Activated T-cell treated with anti-CD3 and anti-CD28 coated beads, Interleukin-2, amount 50 U/mL, for 4 hours (primary cell): ENCODE measurements around the gene SARNP. TPM values are rescaled to one million over a fixed set of nuclear protein-coding genes. Genes with fewer than 3 reads are reported as not detected.

Experiments used
- ATAC-seq, 2 donors: fragments of 200-7000 bp; cut with Tn5 transposase; one replicate each; pipeline ENCODE4 v1.10.0; 2021
- DNase-seq: peaks from one replicate; pipeline ENCODE4 v3.0.0-alpha.2; 2020
- H3K27me3 Mint-ChIP-seq: one replicate; pipeline ENCODE4 v1.8.0; 2021; ENCODE audit warnings: low read depth, mixed read lengths
- H3K36me3 Mint-ChIP-seq: one replicate; pipeline ENCODE4 v1.8.0; 2022; ENCODE audit warnings: mixed read lengths; ENCODE audit not compliant: insufficient read depth
- H3K4me1 Mint-ChIP-seq: one replicate; pipeline ENCODE4 v1.8.0; 2021; ENCODE audit warnings: low read depth, mixed read lengths
- H3K4me3 Mint-ChIP-seq: one replicate; pipeline ENCODE4 v1.8.0; 2021; ENCODE audit warnings: mild to moderate bottlenecking, moderate library complexity, mixed read lengths
- H3K9me3 Mint-ChIP-seq: one replicate; pipeline ENCODE4 v1.8.0; 2021; ENCODE audit warnings: mixed read lengths
- total RNA-seq, 3 donors: library from RNA; stranded (reverse); gene quantifications; one replicate each; pipeline ENCODE4 v1.2.1, GENCODE V29; 2021

SARNP gene
- total RNA-seq, 3 donors from 2014 or later = 65.8 to 78.5 (median 69.6) TPM

DNA sequence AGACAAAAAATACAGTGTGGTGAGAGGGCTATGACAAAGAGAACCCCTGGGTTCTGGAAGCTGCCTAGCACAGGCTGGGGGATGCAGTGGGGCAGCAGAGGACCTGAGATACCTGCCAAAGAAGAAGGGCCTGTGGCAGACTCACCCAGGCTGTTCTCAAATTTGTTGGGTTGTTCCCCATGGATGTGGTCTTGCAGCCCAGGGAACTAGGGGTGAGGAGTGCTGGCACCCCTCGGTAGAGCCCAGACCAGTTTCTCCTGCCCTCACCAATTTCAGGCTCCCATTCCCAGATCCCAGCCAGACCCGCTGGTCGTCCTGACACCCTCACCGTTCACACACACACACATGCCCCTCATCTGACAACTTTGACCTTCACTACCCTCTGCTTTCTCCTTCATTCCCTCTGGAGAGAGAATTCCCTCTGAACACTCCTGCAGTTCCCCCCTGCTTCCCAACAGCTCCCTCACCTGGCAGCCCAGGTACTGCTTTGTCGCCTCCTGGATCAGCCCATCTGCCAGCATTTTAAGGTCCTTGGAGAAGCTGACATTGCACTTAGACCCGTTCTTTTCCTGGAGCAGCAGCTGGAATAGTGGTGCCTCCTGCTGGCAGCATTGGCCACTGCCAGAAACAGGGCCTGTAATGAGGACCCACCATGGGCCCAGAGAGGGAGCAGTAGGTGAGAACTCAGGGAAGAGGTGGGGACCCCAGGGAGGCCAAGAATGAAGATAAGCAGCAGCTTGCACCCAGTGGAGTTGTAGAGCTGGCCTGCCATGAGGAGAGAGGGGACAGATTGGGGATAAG, 80.5 kb downstream of the SARNP start:
- Mint-ChIP-seq H3K4me1 (peaks cover 20% of the 10 kb centered on the region), H3K27me3 (no peaks in the 10 kb centered on the region), H3K4me3 (peak overlapping the region; percentile 19), H3K36me3 (no peaks in the 10 kb centered on the region), H3K9me3 (no peaks in the 10 kb centered on the region)
- DNase-seq (peak; percentile 49), ATAC-seq (peak; percentile 24 to 39)

DNA sequence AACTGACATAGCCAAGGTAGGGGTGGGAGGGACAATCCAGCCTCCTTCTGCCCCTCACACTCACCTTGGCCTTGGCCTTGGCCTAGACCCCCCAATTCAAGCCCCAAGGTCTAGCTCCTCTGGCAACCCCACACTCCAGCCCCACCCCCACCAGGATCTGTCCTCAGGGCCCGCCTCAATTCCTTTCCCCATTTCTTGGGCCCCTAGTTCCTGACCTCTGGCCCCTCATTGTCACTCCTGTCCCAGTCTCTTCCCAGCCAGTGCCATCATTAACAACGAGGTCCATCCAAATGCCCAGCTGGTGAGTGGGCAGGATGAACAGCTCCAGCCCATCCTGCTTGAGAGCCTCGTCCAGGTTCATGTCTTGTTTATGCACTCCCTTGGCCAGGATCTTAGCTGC, 81.4 kb downstream of the SARNP start:
- DNase-seq (no peak), ATAC-seq (no peak)
- peaks cover 17% of the 10 kb centered on the region for H3K4me1 Mint-ChIP-seq
- H3K4me3 Mint-ChIP-seq = no peak overlapping the region
- H3K9me3 Mint-ChIP-seq = no peaks in the 10 kb centered on the region
- H3K27me3 Mint-ChIP-seq = no peaks in the 10 kb centered on the region
- H3K36me3 Mint-ChIP-seq = no peaks in the 10 kb centered on the region

DNA sequence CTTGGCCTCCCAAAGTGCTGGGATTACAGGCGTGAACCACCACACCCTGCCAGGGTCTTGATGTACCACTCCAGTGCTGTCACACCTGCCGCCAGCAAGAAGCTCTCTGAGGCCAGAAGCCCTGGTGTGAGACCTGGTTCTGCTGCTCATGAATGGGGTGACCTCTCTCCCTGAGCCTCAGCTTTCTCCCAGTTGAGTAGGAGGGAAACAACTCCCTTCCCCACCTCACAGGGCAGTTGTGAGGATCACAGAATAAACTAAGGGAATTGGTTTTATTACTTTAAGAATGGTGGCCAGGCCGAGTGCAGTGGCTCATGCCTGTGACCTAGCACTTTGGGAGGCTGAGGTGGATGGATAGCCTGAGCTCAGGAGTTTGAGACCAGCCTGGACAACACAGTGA, 82.9 kb downstream of the SARNP start:
- no peaks in the 10 kb centered on the region for H3K36me3 Mint-ChIP-seq
- DNase-seq (no peak), ATAC-seq (no peak)
- H3K4me1 Mint-ChIP-seq = peaks cover 30% of the 10 kb centered on the region
- H3K4me3 Mint-ChIP-seq = no peak overlapping the region
- no peaks in the 10 kb centered on the region for H3K27me3 Mint-ChIP-seq
- H3K9me3 Mint-ChIP-seq = no peaks in the 10 kb centered on the region

DNA sequence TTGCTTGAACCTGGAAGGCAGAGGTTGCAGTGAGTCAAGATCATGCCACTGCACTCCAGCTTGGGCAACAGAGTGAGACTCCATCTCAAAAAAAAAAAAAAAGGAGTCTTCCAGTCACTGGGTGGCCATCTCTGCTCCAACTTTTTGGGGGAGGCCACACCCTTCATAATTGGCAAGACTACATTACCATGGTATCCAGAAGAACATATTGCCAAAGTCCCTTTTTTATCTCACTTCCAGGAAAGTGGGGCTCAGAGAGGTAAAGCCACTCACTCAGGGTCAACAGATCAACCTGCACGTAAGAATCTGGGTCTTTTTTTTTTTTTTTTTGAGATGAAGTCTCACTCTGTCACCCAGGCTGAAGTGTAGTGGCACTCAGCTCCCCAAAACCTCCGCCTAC, 83.7 kb downstream of the SARNP start:
- no peaks in the 10 kb centered on the region for H3K27me3 Mint-ChIP-seq
- DNase-seq = no peak
- no peaks in the 10 kb centered on the region for H3K36me3 Mint-ChIP-seq
- H3K4me3 Mint-ChIP-seq = no peak overlapping the region
- H3K4me1 Mint-ChIP-seq = peaks cover 32% of the 10 kb centered on the region
- ATAC-seq = no peak
- no peaks in the 10 kb centered on the region for H3K9me3 Mint-ChIP-seq

DNA sequence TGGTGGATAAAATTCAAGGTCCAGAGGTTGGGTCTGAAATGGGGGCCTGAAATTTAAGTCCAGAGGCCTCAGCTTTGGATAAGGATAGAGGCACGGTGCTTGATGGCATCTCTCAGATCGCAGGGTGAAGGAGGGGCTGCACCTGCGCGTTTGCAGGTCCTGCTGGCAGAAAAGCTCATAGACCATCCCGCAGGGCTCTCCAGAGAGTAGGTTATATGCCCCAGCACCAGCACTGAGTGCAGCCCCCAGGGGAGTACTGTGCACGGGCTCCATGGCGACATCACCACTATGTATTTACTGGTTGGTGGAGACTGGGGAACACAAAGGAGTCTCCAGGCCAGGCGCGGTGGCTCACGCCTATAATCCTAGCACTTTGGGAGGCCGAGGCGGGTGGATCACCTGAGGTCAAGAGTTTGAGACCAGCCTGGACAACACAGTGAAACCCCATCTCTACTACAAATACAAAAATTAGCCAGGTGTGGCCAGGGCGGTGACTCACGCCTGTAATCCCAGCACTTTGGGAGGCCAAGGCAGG, 84.4 kb downstream of the SARNP start:
- Mint-ChIP-seq H3K4me3 (no peak overlapping the region), H3K4me1 (peaks cover 28% of the 10 kb centered on the region)
- DNase-seq = no peak

DNA sequence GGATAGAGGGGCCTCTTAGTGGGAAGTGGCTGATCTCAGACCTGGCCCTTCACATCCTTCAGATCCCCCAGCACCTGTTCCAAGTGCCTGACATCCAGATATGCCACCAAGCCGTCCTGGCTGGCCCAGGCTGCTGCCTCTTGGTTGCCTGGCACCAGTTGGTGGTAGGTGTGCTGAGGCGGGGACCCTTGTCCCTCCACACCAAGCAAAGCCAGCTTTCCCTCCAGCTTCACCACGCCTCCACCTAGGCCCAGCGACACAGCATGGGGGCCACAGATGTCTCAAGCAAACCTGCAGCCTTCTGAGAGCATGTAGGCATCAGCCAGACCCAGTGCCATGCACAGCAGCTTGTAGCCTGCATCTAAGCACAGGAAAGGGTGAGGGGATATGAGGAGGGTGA, 85.2 kb downstream of the SARNP start:
- H3K27me3 Mint-ChIP-seq = no peaks in the 10 kb centered on the region
- DNase-seq (no peak), ATAC-seq (no peak)
- H3K36me3 Mint-ChIP-seq = no peaks in the 10 kb centered on the region
- peaks cover 24% of the 10 kb centered on the region for H3K4me1 Mint-ChIP-seq
- no peak overlapping the region for H3K4me3 Mint-ChIP-seq
- H3K9me3 Mint-ChIP-seq = no peaks in the 10 kb centered on the region

More for the DNA sequence above, 84.4 kb downstream of the SARNP start:
- Mint-ChIP-seq H3K9me3 (no peaks in the 10 kb centered on the region), H3K36me3 (no peaks in the 10 kb centered on the region), H3K27me3 (no peaks in the 10 kb centered on the region)
- ATAC-seq = no peak

DNA sequence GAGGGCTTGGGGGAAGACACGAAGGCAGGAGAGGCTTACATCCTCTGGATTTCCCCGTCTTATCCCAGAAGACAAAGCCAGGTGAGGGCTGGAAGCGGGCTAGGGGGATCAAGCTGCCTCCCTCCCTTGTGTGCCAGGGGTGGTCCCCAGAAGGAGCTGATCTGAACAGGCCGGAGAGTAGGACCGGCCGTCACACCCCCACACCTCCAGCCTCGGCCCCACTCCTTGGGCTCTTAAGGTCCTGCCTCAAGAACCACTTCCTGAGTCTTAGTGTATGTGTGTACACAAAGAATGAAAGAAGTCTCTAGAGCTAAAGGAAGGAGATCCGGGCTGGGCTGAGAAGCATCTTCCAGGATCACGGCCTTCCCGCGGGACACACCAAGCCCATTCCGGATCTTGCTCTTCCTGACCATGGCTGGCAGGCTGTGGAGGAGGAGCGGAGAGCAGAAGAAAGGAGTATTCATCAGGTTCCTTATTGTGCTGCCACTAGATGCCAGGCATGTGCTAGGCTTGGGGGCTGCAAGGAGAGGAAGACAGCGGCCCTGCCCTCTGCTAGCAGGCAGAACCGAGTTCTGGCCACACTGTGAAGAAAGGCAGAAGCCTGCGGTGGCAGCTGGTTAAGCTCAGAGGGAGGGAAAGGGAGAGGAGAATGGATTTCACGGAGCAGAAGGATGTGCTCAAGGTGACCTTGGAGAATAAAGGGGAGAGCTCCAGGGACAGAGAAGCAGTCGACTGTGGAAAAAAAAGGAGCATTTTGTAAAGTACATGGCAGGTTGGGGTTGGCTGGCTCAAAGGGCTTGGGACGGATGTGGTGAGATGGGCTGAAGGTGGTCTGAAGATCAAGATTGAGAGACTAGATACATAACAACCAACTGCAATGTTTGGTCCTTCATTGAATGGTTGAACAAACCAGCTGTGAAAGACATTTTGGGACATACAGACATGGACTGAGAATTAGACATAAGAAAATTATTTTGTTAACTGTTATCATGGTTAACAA, 87.4 kb downstream of the SARNP start:
- no peaks in the 10 kb centered on the region for H3K27me3 Mint-ChIP-seq
- H3K9me3 Mint-ChIP-seq = no peaks in the 10 kb centered on the region
- peaks cover 2% of the 10 kb centered on the region for H3K36me3 Mint-ChIP-seq
- peak overlapping the region; percentile 88 for H3K4me3 Mint-ChIP-seq
- ATAC-seq = peak; percentile 12 to 21
- H3K4me1 Mint-ChIP-seq = peaks cover 34% of the 10 kb centered on the region
- DNase-seq = no peak

DNA sequence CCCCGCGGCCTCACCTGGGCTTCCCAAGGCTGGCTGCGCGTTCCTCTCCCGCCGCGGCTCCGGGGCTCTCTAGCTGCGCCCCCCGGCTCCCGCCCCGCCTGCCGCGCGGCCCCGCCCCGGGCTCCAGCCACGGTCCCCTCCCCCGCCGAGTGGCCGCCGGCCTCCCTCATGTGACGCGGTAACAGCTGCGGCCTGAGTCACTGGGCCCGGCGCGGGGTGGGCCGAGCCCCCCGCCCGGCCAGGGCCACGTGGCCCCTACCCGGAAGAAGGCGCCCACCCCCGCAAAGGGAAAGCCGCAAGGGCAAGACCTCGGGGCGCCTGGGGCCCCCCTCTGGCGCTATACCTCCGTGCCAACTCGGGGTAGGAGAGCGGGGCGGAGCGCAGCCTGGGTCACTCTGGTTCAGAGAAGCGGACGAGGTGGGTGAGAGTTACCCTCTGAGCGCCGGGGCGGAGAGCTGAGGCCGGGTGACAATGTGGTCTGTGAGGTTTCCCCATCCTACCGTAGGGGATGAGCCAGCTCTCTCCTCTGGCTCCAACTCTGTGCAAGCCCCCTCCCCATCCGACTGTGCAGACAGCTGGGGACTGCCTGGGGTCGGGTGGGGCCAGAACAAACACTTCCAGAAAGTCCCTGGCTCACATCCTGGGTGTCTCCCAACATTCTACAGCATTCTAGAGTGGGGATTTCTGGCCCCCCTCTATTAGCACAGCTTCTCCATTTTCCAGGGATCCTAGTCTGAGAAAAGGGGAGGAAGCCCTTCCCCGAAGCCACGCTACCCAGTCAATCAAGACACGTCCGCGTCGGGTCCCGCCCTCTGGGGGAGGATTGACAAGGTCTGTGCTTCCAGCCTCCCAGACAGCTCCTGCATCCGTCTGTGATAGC, 88.3 kb downstream of the SARNP start, which contains the start of gene CD63:
Gene CD63, minus strand, starts transcription at position 71 of the 880 bp plus-strand sequence. CDS start 668 bp downstream, outside the sequence.
- Mint-ChIP-seq H3K27me3 (no peaks in the 10 kb centered on the region), H3K4me1 (peaks cover 41% of the 10 kb centered on the region), H3K4me3 (peak within 1 kb of the TSS; percentile 88), H3K36me3 (peaks cover 6% of the 10 kb centered on the region), H3K9me3 (no peaks in the 10 kb centered on the region)
- ATAC-seq = peak; percentile 75 to 76
- peak; percentile 65 for DNase-seq

DNA sequence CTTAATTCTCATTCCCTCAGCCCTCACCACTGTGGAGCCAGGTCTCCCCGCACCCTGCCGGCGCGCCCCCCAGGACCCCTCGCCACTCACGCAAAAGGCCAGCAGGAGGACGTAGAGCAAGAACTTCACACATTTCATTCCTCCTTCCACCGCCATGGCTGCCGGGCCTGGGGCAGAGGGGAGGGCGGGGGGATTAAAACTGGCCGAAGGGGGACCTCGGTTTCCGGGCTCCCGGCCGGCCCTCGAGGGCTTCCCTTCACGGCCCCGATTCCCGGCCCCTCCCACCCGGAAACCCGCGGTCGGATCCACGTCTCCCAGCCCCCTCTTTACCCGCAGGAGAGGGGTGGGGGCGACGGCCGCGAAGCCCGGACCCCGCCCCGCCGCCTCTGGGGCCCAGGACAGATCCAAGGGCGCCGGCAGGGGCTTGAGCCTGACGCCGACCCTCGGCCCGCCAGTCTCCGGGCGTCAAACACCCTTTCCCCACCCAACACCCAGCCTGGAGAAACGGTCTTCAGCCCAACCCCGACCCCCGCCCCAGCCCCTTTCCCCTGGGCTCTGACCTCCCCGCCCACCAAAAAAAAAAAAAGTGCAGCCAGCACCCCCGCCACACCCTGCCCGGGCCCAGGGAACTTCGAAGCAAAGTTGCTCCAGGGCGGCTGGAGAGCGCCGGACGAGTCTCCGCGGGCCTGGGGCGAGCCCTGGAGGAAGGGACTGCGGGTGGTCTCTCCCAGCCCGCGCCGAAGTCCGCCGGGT, 89.2 kb downstream of the SARNP start:
- ATAC-seq (peak; percentile 3 to 10), DNase-seq (no peak)
- Mint-ChIP-seq H3K36me3 (peaks cover 6% of the 10 kb centered on the region), H3K27me3 (no peaks in the 10 kb centered on the region), H3K4me3 (peak overlapping the region; percentile 88), H3K4me1 (peaks cover 41% of the 10 kb centered on the region), H3K9me3 (no peaks in the 10 kb centered on the region)

DNA sequence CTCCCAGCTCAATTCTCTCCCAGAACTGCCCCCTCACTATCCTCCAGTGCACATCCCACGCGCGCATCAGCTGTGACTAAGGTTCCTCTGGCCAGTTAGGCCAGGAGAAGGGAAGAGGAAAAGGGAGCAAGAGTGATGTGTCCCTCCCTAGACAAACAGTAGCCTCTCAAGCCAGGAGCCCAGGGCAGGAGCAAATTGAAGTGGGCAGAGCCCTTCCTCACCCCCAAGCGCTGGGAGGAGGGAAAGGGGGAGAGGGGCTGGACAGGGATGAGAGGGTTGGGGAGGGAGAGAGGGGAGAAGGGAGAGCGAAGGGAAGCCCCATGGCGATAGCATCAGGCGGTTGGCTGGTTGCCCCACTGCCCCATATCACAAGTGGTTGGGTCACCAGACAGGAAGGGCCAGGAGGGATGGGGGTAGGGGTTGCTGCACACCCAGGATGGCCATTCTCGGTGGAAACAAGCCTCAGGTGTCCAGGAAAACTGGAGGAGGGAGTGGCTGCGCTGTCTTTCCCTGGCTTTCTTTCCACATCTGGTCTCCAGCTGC, 89.8 kb downstream of the SARNP start:
- H3K27me3 Mint-ChIP-seq = no peaks in the 10 kb centered on the region
- no peaks in the 10 kb centered on the region for H3K9me3 Mint-ChIP-seq
- peaks cover 41% of the 10 kb centered on the region for H3K4me1 Mint-ChIP-seq
- ATAC-seq (no peak), DNase-seq (no peak)
- peaks cover 6% of the 10 kb centered on the region for H3K36me3 Mint-ChIP-seq
- peak overlapping the region; percentile 88 for H3K4me3 Mint-ChIP-seq

DNA sequence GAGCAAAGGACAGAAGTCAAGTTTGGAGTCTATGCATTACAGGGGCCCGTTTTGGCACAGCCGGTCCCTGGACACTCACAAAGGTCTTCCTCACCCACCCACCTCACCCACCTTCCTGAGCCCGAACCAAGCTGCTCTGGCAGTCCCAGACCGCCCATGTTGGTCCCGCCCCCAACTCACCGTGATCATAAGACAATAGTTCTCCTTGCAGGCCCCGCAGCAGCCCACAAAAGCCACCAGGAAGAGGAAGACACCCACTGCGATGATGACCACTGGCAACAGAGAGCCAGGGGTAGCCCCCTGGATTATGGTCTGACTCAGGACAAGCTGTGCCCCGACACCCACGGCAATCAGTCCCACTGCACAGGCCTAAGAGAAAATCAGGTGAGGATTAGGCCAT, 90.6 kb downstream of the SARNP start:
- peaks cover 6% of the 10 kb centered on the region for H3K36me3 Mint-ChIP-seq
- no peaks in the 10 kb centered on the region for H3K9me3 Mint-ChIP-seq
- no peak for ATAC-seq
- H3K4me3 Mint-ChIP-seq = peak overlapping the region; percentile 88
- no peaks in the 10 kb centered on the region for H3K27me3 Mint-ChIP-seq
- DNase-seq = no peak
- H3K4me1 Mint-ChIP-seq = peaks cover 41% of the 10 kb centered on the region

DNA sequence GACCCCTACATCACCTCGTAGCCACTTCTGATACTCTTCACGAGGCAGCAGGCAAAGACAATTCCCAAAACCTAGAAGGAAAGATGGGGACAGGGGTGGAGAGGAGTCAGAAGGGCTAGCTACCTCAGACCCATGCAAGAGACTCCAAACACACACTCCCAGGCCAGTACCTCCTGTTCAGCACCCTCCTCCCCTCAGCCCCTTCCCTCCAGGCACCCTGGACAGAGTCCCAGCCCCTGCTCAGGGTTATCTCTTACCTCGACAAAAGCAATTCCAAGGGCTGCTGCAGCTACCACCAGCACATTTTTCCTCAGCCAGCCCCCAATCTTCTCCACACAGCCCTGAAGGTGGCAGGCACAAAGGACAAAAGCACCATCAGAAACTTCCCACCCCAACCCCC, 92.0 kb downstream of the SARNP start:
- ATAC-seq = no peak
- no peak overlapping the region for H3K4me3 Mint-ChIP-seq

DNA sequence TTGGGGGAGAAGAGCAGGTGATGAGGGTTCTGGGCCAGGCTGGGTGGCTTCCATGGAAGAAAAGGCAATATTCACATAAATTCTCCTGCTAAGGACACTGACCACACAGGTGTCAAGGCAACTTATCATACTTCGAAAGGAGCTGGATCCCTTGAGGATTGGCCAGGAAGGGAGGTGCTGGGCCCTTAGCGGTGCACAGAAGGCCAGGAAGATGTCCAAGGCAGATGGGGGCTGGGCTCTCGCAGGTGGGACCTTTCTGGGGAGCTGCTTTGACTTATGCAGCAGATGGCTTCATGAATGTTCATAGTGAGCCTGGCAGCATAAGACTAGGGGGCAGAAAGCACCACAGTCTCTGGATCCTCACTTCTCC, 92.6 kb downstream of the SARNP start:
- Mint-ChIP-seq H3K9me3 (no peaks in the 10 kb centered on the region), H3K36me3 (peaks cover 6% of the 10 kb centered on the region), H3K27me3 (no peaks in the 10 kb centered on the region), H3K4me3 (no peak overlapping the region), H3K4me1 (peaks cover 34% of the 10 kb centered on the region)
- ATAC-seq (no peak), DNase-seq (no peak)

More for the DNA sequence above, 92.0 kb downstream of the SARNP start:
- H3K4me1 Mint-ChIP-seq = peaks cover 40% of the 10 kb centered on the region
- H3K27me3 Mint-ChIP-seq = no peaks in the 10 kb centered on the region
- H3K9me3 Mint-ChIP-seq = no peaks in the 10 kb centered on the region
- DNase-seq = no peak
- peaks cover 6% of the 10 kb centered on the region for H3K36me3 Mint-ChIP-seq
